Ovary (tissue), 9 donors: ENCODE measurements around the gene ETV6. TPM values are rescaled to one million over a fixed set of nuclear protein-coding genes. Genes with fewer than 3 reads are reported as not detected.
"Not testable (repeated sequence)": the region's sequence is repeated elsewhere in the genome, so short reads cannot be mapped to it uniquely, and the experiment has no call there.

Experiments used
- DNase-seq, 5 donors: peaks; one replicate each; pipeline ENCODE4 v3.0.0-alpha.2; 2019 to 2020
- H3K27ac ChIP-seq, 2 donors: fragments of 200-600 bp; one replicate each; pipeline versions ENCODE4 v1.5.1 to v1.8.0; 2019 to 2022
- H3K27me3 ChIP-seq: fragments of 200-600 bp; one replicate; pipeline ENCODE4 v1.8.0; 2022
- H3K36me3 ChIP-seq: fragments of 200-600 bp; sonication (generic); one replicate; pipeline ENCODE4 v1.5.1; 2019
- H3K4me1 ChIP-seq: one replicate; pipeline ENCODE4 v1.8.1; 2013; ENCODE audit warnings: mild to moderate bottlenecking, moderate library complexity; ENCODE audit not compliant: insufficient read depth
- H3K4me3 ChIP-seq: fragments of 200-600 bp; sonication (generic); one replicate; pipeline ENCODE4 v1.5.1; 2017
- H3K9me3 ChIP-seq, 2 donors: fragments of 200-600 bp in 1 of 2; sonication (generic) in 1 of 2; one replicate each; pipeline versions ENCODE4 v1.5.1 to v1.8.1; 2013 to 2019; ENCODE audit warnings: mild to moderate bottlenecking in 1 of 2, moderate library complexity in 1 of 2
- EP300 ChIP-seq: sonication (generic); formaldehyde crosslinking; IDR thresholded peaks from one replicate; pipeline ENCODE4 v1.6.1; 2017; ENCODE audit warnings: antibody characterized with exemption
- POLR2A ChIP-seq: fragments of 450-650 bp; IDR thresholded peaks from one replicate; pipeline ENCODE4 v1.6.1; 2017; ENCODE audit warnings: antibody characterized with exemption, mild to moderate bottlenecking, moderate library complexity
- WGBS, 3 donors: extraction: QIAGEN DNeasy Blood & Tissue Kit in 1 of 3; methylation state at CpG; one replicate each; pipeline versions ENCODE4 v1.1.5 to v1.1.7; 2013 to 2017; 5-methylcytosine and 5-hydroxymethylcytosine counted together
- intact Hi-C, 4 donors: fragments of 100-400 bp; cut with DNase I; formaldehyde crosslinking; loops; one replicate each; pipeline versions ENCODE4 v1.11.0 to v1.15.1; 2022 to 2023
- polyA plus RNA-seq, 2 donors: library from polyadenylated mRNA; stranded (reverse); fragments of 200-250 nt in 1 of 2; fragments of 350-450 nt in 1 of 2; fragmentation: Illumina TruSeq in 1 of 2; extraction: RNeasy Lipid Tissue Mini Kit (QIAGEN cat#74804) in 1 of 2; gene quantifications; one replicate each; pipeline ENCODE4 v1.2.3, GENCODE V29; 2013 to 2014
- total RNA-seq, 7 donors: library from RNA; depleted of rRNA in 2 of 7; stranded (reverse); fragments of >200 nt in 2 of 7; fragmentation: NEBNext Ultra II Directional in 3 of 7; extraction: Animal tissue kit (Norgen Biotek cat#: 25700) in 3 of 7; gene quantifications; one replicate each; pipeline versions ENCODE4 v1.1.0 to v1.2.4, GENCODE V29; 2016 to 2023
- TF ChIP-seq, protein P1 (sequence below), 3 donors: fragments of 450-650 bp in 2 of 3; fragments of 200-600 bp in 1 of 3; IDR thresholded peaks; one replicate each; pipeline versions ENCODE4 v1.5.1 to v1.8.0; 2016 to 2022; ENCODE audit warnings: antibody characterized with exemption in 3 of 3, mild to moderate bottlenecking in 1 of 3
- donor health status: DM: no; HTN: no; CAD: no; lungs with moderate emphysema.
- donor health status: DM: no; HTN: no; CAD: no.
- donor health status: Bipolar disorder and iron deficiency.
- donor health status: DM: yes; HTN: yes; CAD: no.
- donor health status: DM: no; HTN: no; CAD: no.
- donor health status: DM: yes; HTN: yes; CAD: no.

ETV6 gene
- total and polyA plus RNA-seq, 9 donors: 4.4 to 34.6 (median 18.3) TPM

GRCh38 chr12:11630046-11630706 lies 19.3 kb upstream of the ETV6 start:
- H3K4me1 ChIP-seq: no peaks in the 10 kb centered on the region
- intact Hi-C loops: no loop called here
- H3K27me3 ChIP-seq: no peaks in the 10 kb centered on the region
- H3K36me3 ChIP-seq: no peaks in the 10 kb centered on the region
- TF ChIP-seq, protein P1, sequence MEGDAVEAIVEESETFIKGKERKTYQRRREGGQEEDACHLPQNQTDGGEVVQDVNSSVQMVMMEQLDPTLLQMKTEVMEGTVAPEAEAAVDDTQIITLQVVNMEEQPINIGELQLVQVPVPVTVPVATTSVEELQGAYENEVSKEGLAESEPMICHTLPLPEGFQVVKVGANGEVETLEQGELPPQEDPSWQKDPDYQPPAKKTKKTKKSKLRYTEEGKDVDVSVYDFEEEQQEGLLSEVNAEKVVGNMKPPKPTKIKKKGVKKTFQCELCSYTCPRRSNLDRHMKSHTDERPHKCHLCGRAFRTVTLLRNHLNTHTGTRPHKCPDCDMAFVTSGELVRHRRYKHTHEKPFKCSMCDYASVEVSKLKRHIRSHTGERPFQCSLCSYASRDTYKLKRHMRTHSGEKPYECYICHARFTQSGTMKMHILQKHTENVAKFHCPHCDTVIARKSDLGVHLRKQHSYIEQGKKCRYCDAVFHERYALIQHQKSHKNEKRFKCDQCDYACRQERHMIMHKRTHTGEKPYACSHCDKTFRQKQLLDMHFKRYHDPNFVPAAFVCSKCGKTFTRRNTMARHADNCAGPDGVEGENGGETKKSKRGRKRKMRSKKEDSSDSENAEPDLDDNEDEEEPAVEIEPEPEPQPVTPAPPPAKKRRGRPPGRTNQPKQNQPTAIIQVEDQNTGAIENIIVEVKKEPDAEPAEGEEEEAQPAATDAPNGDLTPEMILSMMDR (IDR thresholded peaks at IDR 0.05): no peak
- no peak for TF ChIP-seq POLR2A
- TF ChIP-seq EP300: no peak
- no peak overlapping the region for H3K4me3 ChIP-seq
- WGBS, 3 donors: 72 to 93% (median 78%) methylated on average over 5 of the region's 5 CpGs
- no peaks in the 10 kb centered on the region for H3K9me3 ChIP-seq
- DNase-seq: no peak
- H3K27ac ChIP-seq: no peak overlapping the region

DNA sequence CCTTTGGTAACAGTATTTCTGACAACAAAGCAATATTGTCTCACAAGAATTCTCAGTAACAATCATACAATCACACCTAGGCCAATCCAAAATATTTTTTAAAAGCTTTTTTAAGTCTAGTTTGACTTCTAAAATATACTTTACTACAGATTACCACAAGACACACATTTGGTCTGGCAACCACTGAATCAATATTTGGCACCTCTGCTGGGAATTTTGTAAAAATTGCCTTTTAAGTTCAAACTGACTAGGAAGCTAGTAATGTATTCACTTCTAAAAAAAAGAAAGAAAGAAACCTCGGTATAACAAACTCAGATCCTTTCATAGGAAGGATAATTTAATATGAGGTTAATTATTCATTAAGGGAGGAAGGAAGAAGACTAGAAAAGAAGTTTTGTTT lies 18.2 kb upstream of the ETV6 start:
- H3K27me3 ChIP-seq: no peaks in the 10 kb centered on the region
- WGBS, 3 donors: 23 to 52% (median 29%) methylated on average over 1 of the region's 1 CpG
- TF ChIP-seq POLR2A: no peak
- TF ChIP-seq, protein P1 (IDR thresholded peaks at IDR 0.05): no peak
- no peak for TF ChIP-seq EP300
- no peak for DNase-seq
- no peaks in the 10 kb centered on the region for H3K36me3 ChIP-seq
- H3K4me1 ChIP-seq: no peaks in the 10 kb centered on the region
- H3K9me3 ChIP-seq: no peaks in the 10 kb centered on the region
- H3K4me3 ChIP-seq: no peak overlapping the region
- no peak overlapping the region for H3K27ac ChIP-seq
- intact Hi-C loops: no loop called here

- H3K27ac ChIP-seq, H3K4me3 ChIP-seq, H3K9me3 ChIP-seq, intact Hi-C loops, DNase-seq, H3K27me3 ChIP-seq, H3K4me1 ChIP-seq, H3K36me3 ChIP-seq: not testable (repeated sequence)
- WGBS, 3 donors: 93 to 97% (median 94%) methylated on average over 9 of the region's 9 CpGs
Measured at GRCh38 chr12:11631881-11632280, 17.6 kb upstream of the ETV6 start.

DNA sequence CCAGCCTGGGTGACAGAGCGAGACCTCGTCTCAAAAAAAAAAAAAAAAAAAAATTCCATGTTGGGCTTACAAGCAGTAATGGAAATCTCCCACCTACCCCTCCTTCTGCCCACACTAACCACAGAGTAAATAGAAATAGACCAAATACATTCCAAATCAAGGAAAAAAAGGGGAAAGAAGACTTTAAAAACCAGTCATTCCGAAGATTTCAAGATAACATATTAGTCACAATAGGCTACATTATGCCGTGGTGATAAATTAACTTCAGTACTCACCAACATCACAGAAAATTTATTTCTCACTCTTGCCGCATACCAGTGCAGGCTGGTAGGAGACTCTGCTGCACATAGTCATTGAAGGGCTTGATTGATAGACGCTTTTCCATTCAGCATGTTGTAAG lies 15.5 kb upstream of the ETV6 start:
- Histone ChIP-seq H3K36me3 (no peaks in the 10 kb centered on the region), H3K27me3 (no peaks in the 10 kb centered on the region), H3K4me3 (no peak overlapping the region), H3K4me1 (no peaks in the 10 kb centered on the region), H3K27ac (no peak overlapping the region), H3K9me3 (no peaks in the 10 kb centered on the region)
- DNase-seq: no peak
- intact Hi-C loops: no loop called here
- no peak for TF ChIP-seq EP300
- 52 to 71% (median 63%) methylated on average over 6 of the region's 6 CpGs for WGBS, 3 donors

- Histone ChIP-seq H3K4me3 (no peak overlapping the region), H3K36me3 (no peaks in the 10 kb centered on the region), H3K4me1 (no peaks in the 10 kb centered on the region), H3K27me3 (no peaks in the 10 kb centered on the region), H3K27ac (no peak overlapping the region), H3K9me3 (no peaks in the 10 kb centered on the region)
- WGBS, 3 donors: 92 to 100% (median 94%) methylated on average over 2 of the region's 2 CpGs
- no peak for DNase-seq
- intact Hi-C loops: no loop called here
- TF ChIP-seq EP300: no peak
- TF ChIP-seq POLR2A: no peak
- TF ChIP-seq, protein P1 (IDR thresholded peaks at IDR 0.05): no peak
Measured at GRCh38 chr12:11635341-11635740, 14.1 kb upstream of the ETV6 start.
